GM12878 (cell line): ENCODE measurements around the gene NEK10. TPM values are rescaled to one million over a fixed set of nuclear protein-coding genes. Genes with fewer than 3 reads are reported as not detected.

Experiments
- ATAC-seq: fragments of 200-7000 bp; cut with Tn5 transposase; 3 replicates; pipeline ENCODE4 v1.9.1; 2020; ENCODE audit warnings: mild to moderate bottlenecking, moderate library complexity
- BruUV-seq: library from RNA; stranded (reverse); fragments of 400-500 nt; replicated peaks from 2 replicates; lab custom pipeline; 2021; lab: Mats Ljungman, UMichigan
- CTCF ChIA-PET: fragments of 300-600 bp; sonication (Branson Sonifier 250); formaldehyde crosslinking; extraction: SDS; loops from one replicate; lab custom pipeline; 2021; ENCODE audit warnings: inconsistent platforms; lab: Yijun Ruan, JAX
- POLR2A ChIA-PET: fragments of 350-600 bp; formaldehyde crosslinking; extraction: SDS; loops from one replicate; lab custom pipeline; 2021; ENCODE audit warnings: inconsistent platforms; lab: Charles Lee
- RAD21 ChIA-PET: fragments of 300-600 bp; sonication (Branson Sonifier 250); formaldehyde crosslinking; loops from one replicate; lab custom pipeline; 2023; ENCODE audit warnings: antibody characterized with exemption; ENCODE audit not compliant: unreplicated experiment; lab: Charles Lee
- SMC1A ChIA-PET: fragments of 300-600 bp; sonication (Branson Sonifier 250); formaldehyde crosslinking; loops from one replicate; lab custom pipeline; 2023; ENCODE audit not compliant: unreplicated experiment, uncharacterized antibody; lab: Charles Lee
- DNase-seq: peaks from one replicate; pipeline ENCODE4 v3.0.0-alpha.2; 2011; ENCODE audit warnings: low read depth, low spot score
- FAIRE-seq: peaks from 3 replicates; lab custom pipeline; 2011; peaks lifted over from hg19 to GRCh38; lab: Jason Lieb, UNC
- H2AFZ ChIP-seq: 2 replicates; pipeline ENCODE4 v1.6.0; 2011; ENCODE audit warnings: low read depth, low read length, control low read depth; ENCODE audit not compliant: control insufficient read depth
- H3K27ac ChIP-seq: 2 replicates; pipeline ENCODE4 v1.5.1; 2011; ENCODE audit warnings: control low read depth; ENCODE audit not compliant: control insufficient read depth, insufficient read depth
- H3K27me3 ChIP-seq, 2 experiments: replicated peaks in 1 of 2; 2 replicates each; pipeline versions ENCODE4 v1.6.0 to v1.6.1; 2011; ENCODE audit warnings: low read length in 1 of 2; ENCODE audit not compliant: control insufficient read depth in 2 of 2, insufficient read depth in 2 of 2
- H3K36me3 ChIP-seq, 2 experiments: 2 replicates each; pipeline ENCODE4 v1.5.1; 2011; ENCODE audit warnings: low read length in 1 of 2; ENCODE audit not compliant: control insufficient read depth in 2 of 2, insufficient read depth in 2 of 2
- H3K4me1 ChIP-seq: 2 replicates; pipeline ENCODE4 v1.6.1; 2011; ENCODE audit warnings: mild to moderate bottlenecking, low read length, moderate library complexity, mixed read lengths; ENCODE audit not compliant: control insufficient read depth, insufficient read depth
- H3K4me2 ChIP-seq: 2 replicates; pipeline ENCODE4 v1.6.0; 2011; ENCODE audit warnings: control low read depth; ENCODE audit not compliant: control insufficient read depth, insufficient read depth
- H3K4me3 ChIP-seq: fragments of 200-600 bp; sonication (generic); 2 replicates; pipeline ENCODE4 v1.5.1; 2016
- H3K79me2 ChIP-seq: 2 replicates; pipeline ENCODE4 v1.6.0; 2011; ENCODE audit warnings: low read length; ENCODE audit not compliant: control insufficient read depth, insufficient read depth
- H3K9ac ChIP-seq: 2 replicates; pipeline ENCODE4 v1.8.0; 2011; ENCODE audit warnings: low read length, control low read depth, mixed read lengths; ENCODE audit not compliant: control insufficient read depth, insufficient read depth
- H3K9me3 ChIP-seq: replicated peaks from 3 replicates; pipeline ENCODE4 v1.5.1; 2011; ENCODE audit warnings: mild to moderate bottlenecking, low read length; ENCODE audit not compliant: control insufficient read depth, insufficient read depth
- H4K20me1 ChIP-seq: 2 replicates; pipeline ENCODE4 v1.6.0; 2011; ENCODE audit not compliant: control insufficient read depth, insufficient read depth
- ASH2L ChIP-seq: fragments of 300-600, 200-600 bp; sonication (generic); IDR thresholded peaks from 2 replicates; pipeline ENCODE4 v1.6.1; 2017; ENCODE audit warnings: low read depth, mild to moderate bottlenecking, borderline replicate concordance
- BHLHE40 ChIP-seq, 2 experiments: fragments of 450-650 bp in 1 of 2; IDR thresholded peaks; 2 replicates each; pipeline ENCODE4 v1.6.1; 2011 to 2017; ENCODE audit warnings: low read depth in 2 of 2, borderline replicate concordance in 1 of 2, improper control_type of control experiment in 1 of 2, low read length in 1 of 2, mild to moderate bottlenecking in 1 of 2
- EGR1 ChIP-seq, 2 experiments: IDR thresholded peaks; 1 replicate in 1 of 2; 2 replicates in 1 of 2; pipeline ENCODE4 v1.6.1; 2011 to 2012; ENCODE audit warnings: low read depth in 2 of 2, low read length in 2 of 2, borderline replicate concordance in 1 of 2, mild to moderate bottlenecking in 1 of 2, moderate library complexity in 1 of 2
- FOXK2 ChIP-seq: fragments of 450-650 bp; IDR thresholded peaks from 2 replicates; pipeline ENCODE4 v1.6.1; 2017; ENCODE audit warnings: mild to moderate bottlenecking, moderate library complexity
- GATAD2B ChIP-seq: fragments of 450-650 bp; conservative IDR thresholded peaks from 2 replicates; pipeline ENCODE4 v1.6.1; 2017; ENCODE audit warnings: low read depth, mild to moderate bottlenecking, moderate library complexity
- HDAC2 ChIP-seq: fragments of 200-600 bp; sonication (generic); IDR thresholded peaks from 2 replicates; pipeline ENCODE4 v1.6.1; 2017
- KLF5 ChIP-seq: fragments of 450-650 bp; IDR thresholded peaks from 2 replicates; pipeline ENCODE4 v1.6.1; 2014; ENCODE audit warnings: mild to moderate bottlenecking; ENCODE audit not compliant: partially characterized antibody
- MEF2B ChIP-seq: fragments of 450-650 bp; IDR thresholded peaks from 2 replicates; pipeline ENCODE4 v1.6.1; 2018; ENCODE audit warnings: mild to moderate bottlenecking, moderate library complexity; ENCODE audit not compliant: partially characterized antibody, poor library complexity, severe bottlenecking
- NFYA ChIP-seq: IDR thresholded peaks from 2 replicates; pipeline ENCODE4 v1.6.1; 2011; ENCODE audit warnings: low read depth, mild to moderate bottlenecking, low read length, improper control_type of control experiment, borderline replicate concordance
- PAX5 ChIP-seq: IDR thresholded peaks from 2 replicates; pipeline ENCODE4 v1.6.1; 2011; ENCODE audit warnings: low read depth, low read length, borderline replicate concordance
- PML ChIP-seq: IDR thresholded peaks from 2 replicates; pipeline ENCODE4 v1.6.1; 2012; ENCODE audit warnings: low read length, inconsistent platforms
- SP1 ChIP-seq: IDR thresholded peaks from one replicate; pipeline ENCODE4 v1.6.1; 2011; ENCODE audit warnings: low read depth, low read length
- STAT1 ChIP-seq: fragments of 450-650 bp; conservative IDR thresholded peaks from 2 replicates; pipeline ENCODE4 v1.6.1; 2014; ENCODE audit warnings: antibody characterized with exemption, mild to moderate bottlenecking
- STAT3 ChIP-seq: IDR thresholded peaks from 2 replicates; pipeline ENCODE4 v1.6.1; 2011; ENCODE audit warnings: low read depth, low read length, improper control_type of control experiment
- WRNIP1 ChIP-seq: IDR thresholded peaks from 2 replicates; pipeline ENCODE4 v1.6.1; 2011; ENCODE audit warnings: low read depth, low read length, improper control_type of control experiment, borderline replicate concordance
- ZNF217 ChIP-seq: fragments of 450-650 bp; IDR thresholded peaks from 2 replicates; pipeline ENCODE4 v1.6.1; 2017; ENCODE audit warnings: antibody characterized with exemption, mild to moderate bottlenecking
- WGBS: methylation state at CpG from one replicate; pipeline ENCODE4 v1.1.6; 2016; ENCODE audit warnings: low lambda C conversion rate; ENCODE audit not compliant: insufficient replicate concordance, insufficient coverage; ENCODE audit errors: missing lambda C conversion rate; 5-methylcytosine and 5-hydroxymethylcytosine counted together
- in situ Hi-C: fragments of 300-500 bp; cut with MboI; formaldehyde crosslinking; loops from 9 replicates; pipeline ENCODE4 v1.14.3; 2018; ENCODE audit warnings: mixed read lengths
- intact Hi-C: fragments of 100-400 bp; cut with micrococcal nuclease; formaldehyde crosslinking; loops from one replicate; pipeline ENCODE4 v1.14.2; 2022; ENCODE audit not compliant: unreplicated experiment
- polyA plus RNA-seq, 11 experiments: library from polyadenylated mRNA; depleted of rRNA in 4 of 11; unstranded in 6 of 11; stranded (reverse) in 5 of 11; fragments of >200 nt; fragmentation: Nextera tagmentation in 4 of 11; fragmentation: Illumina TruSeq in 1 of 11; extraction: Ambion mirVana in 4 of 11; extraction: Trizol in 1 of 11; gene quantifications; 1 replicate in 1 of 11; 2 replicates in 10 of 11; pipeline versions ENCODE4 v1.2.1 to v1.2.3, GENCODE V29; 2011 to 2016; ENCODE audit warnings: inconsistent platforms in 2 of 11, missing spikeins in 2 of 11, low read depth in 1 of 11
- total RNA-seq, 4 experiments: library from RNA; depleted of rRNA in 3 of 4; stranded (reverse); fragments of >200 nt in 3 of 4; fragmentation: Illumina TruSeq in 1 of 4; extraction: Trizol in 1 of 4; gene quantifications; 2 replicates each; pipeline versions ENCODE4 v1.2.1 to v1.2.3, GENCODE V29; 2013 to 2021
- TF ChIP-seq, protein P1 (sequence below): fragments of 450-650 bp; formaldehyde crosslinking; IDR thresholded peaks from 2 replicates; pipeline ENCODE4 v1.4.0; 2022; ENCODE audit warnings: mild to moderate bottlenecking, moderate library complexity
- TF ChIP-seq, protein P2 (sequence below): fragments of 450-650 bp; IDR thresholded peaks from 2 replicates; pipeline ENCODE4 v1.6.1; 2017; ENCODE audit warnings: low read depth, mild to moderate bottlenecking, moderate library complexity
- TF ChIP-seq, protein P3 (sequence below): fragments of 450-650 bp; IDR thresholded peaks from 2 replicates; pipeline ENCODE4 v1.6.1; 2016; ENCODE audit warnings: mild to moderate bottlenecking

Gene NEK10
- total and polyA plus RNA-seq, 10 of the 15 experiments (the other 5 are each of a cell fraction or from before 2014, with no cell fraction given), result 0.06 to 0.40 (median 0.16) TPM; not detected in 2

DNA sequence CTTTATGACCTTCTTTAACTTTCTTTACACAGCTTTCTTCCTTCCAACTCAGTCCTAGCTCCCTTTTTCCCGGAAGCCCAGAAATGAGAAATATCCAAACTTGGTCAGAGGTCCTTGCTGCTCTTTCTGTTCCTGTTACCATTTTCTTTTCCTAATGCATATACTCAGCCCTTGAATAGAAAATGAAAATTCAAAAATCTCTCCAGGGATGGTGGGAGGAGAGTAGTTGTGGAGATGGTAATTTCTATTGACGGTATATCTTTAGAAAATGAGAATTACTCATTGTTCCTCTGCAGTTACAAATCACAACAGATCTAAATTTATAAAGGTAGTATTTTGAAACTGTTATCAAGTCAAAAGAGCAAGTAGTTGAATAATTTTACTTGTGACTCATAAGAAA, 255.1 kb downstream of the NEK10 start:
- no TSS peak for BruUV-seq

More for the DNA sequence above, 255.1 kb downstream of the NEK10 start:
- Histone ChIP-seq H3K4me1 (no peaks in the 10 kb centered on the region), H3K36me3 (no peaks in the 10 kb centered on the region), H2AFZ (no peak overlapping the region), H4K20me1 (no peaks in the 10 kb centered on the region), H3K4me2 (no peak overlapping the region), H3K4me3 (no peak overlapping the region), H3K27me3 (no peaks in the 10 kb centered on the region), H3K9ac (no peak overlapping the region), H3K79me2 (no peaks in the 10 kb centered on the region), H3K9me3 (no peaks in the 10 kb centered on the region), H3K27ac (no peak overlapping the region)
- ATAC-seq (no peak), FAIRE-seq (no peak), DNase-seq (no peak)
- no peak for TF ChIP-seq MEF2B
- TF ChIP-seq GATAD2B, result no peak
- TF ChIP-seq ASH2L, result no peak
- no peak for TF ChIP-seq SP1
- TF ChIP-seq EGR1 (IDR thresholded peaks at IDR 0.05; ENCODE audit: borderline replicate concordance in 1 of 2, low read depth in 2 of 2, low read length in 2 of 2), result no peak
- TF ChIP-seq, protein P1, sequence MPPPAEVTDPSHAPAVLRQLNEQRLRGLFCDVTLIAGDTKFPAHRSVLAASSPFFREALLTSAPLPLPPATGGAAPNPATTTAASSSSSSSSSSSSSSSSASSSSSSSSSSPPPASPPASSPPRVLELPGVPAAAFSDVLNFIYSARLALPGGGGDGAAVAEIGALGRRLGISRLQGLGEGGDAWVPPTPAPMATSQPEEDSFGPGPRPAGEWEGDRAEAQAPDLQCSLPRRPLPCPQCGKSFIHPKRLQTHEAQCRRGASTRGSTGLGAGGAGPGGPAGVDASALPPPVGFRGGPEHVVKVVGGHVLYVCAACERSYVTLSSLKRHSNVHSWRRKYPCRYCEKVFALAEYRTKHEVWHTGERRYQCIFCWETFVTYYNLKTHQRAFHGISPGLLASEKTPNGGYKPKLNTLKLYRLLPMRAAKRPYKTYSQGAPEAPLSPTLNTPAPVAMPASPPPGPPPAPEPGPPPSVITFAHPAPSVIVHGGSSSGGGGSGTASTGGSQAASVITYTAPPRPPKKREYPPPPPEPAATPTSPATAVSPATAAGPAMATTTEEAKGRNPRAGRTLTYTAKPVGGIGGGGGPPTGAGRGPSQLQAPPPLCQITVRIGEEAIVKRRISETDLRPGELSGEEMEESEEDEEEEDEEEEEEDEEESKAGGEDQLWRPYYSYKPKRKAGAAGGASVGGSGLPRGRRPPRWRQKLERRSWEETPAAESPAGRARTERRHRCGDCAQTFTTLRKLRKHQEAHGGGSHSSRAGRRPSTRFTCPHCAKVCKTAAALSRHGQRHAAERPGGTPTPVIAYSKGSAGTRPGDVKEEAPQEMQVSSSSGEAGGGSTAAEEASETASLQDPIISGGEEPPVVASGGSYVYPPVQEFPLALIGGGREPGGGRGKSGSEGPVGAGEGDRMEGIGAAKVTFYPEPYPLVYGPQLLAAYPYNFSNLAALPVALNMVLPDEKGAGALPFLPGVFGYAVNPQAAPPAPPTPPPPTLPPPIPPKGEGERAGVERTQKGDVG (CRISPR knock-in tag), result no peak
- TF ChIP-seq NFYA, result no peak
- TF ChIP-seq KLF5, result no peak
- TF ChIP-seq, protein P2, sequence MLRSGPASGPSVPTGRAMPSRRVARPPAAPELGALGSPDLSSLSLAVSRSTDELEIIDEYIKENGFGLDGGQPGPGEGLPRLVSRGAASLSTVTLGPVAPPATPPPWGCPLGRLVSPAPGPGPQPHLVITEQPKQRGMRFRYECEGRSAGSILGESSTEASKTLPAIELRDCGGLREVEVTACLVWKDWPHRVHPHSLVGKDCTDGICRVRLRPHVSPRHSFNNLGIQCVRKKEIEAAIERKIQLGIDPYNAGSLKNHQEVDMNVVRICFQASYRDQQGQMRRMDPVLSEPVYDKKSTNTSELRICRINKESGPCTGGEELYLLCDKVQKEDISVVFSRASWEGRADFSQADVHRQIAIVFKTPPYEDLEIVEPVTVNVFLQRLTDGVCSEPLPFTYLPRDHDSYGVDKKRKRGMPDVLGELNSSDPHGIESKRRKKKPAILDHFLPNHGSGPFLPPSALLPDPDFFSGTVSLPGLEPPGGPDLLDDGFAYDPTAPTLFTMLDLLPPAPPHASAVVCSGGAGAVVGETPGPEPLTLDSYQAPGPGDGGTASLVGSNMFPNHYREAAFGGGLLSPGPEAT, result no peak
- TF ChIP-seq STAT3, result no peak
- no peak for TF ChIP-seq PAX5
- no peak for TF ChIP-seq FOXK2
- TF ChIP-seq, protein P3, sequence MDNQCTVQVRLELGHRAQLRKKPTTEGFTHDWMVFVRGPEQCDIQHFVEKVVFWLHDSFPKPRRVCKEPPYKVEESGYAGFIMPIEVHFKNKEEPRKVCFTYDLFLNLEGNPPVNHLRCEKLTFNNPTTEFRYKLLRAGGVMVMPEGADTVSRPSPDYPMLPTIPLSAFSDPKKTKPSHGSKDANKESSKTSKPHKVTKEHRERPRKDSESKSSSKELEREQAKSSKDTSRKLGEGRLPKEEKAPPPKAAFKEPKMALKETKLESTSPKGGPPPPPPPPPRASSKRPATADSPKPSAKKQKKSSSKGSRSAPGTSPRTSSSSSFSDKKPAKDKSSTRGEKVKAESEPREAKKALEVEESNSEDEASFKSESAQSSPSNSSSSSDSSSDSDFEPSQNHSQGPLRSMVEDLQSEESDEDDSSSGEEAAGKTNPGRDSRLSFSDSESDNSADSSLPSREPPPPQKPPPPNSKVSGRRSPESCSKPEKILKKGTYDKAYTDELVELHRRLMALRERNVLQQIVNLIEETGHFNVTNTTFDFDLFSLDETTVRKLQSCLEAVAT, result no peak
- TF ChIP-seq HDAC2, result no peak
- no peak for TF ChIP-seq BHLHE40 (IDR thresholded peaks at IDR 0.05; ENCODE audit: borderline replicate concordance in 1 of 2, low read depth in 2 of 2, low read length in 1 of 2)
- TF ChIP-seq WRNIP1, result no peak
- TF ChIP-seq ZNF217, result no peak
- TF ChIP-seq STAT1, result no peak
- TF ChIP-seq PML, result no peak
- 100% methylated on average over 2 of the region's 2 CpGs for WGBS
- RAD21 ChIA-PET, result no interaction called here
- in situ Hi-C loops (no loop called here), intact Hi-C loops (no loop called here)
- SMC1A ChIA-PET, result no interaction called here
- POLR2A ChIA-PET, result no interaction called here
- CTCF ChIA-PET, result interaction anchor here (0.9 kb wide), 1 partner anchor 20 kb away, joined by 3 read pairs; no protein-coding TSS in a partner anchor
